ENCODE measurements around the gene DKK1.
"Not testable (repeated sequence)": the region's sequence is repeated elsewhere in the genome, so short reads cannot be mapped to it uniquely, and the experiment has no call there.

DKK1 gene

GRCh38 chr10:52357971-52358370 lies 43.9 kb downstream of the DKK1 start:
- TF ChIP-seq CTCF (IDR thresholded peaks at IDR 0.05; ENCODE audit: control insufficient read depth, extremely low read depth, insufficient read depth) = no peak
- DNase-seq (ENCODE audit: low read depth) = no peak
- H3K4me3 ChIP-seq (ENCODE audit: low read depth, low read length) = no peak overlapping the region

DNA sequence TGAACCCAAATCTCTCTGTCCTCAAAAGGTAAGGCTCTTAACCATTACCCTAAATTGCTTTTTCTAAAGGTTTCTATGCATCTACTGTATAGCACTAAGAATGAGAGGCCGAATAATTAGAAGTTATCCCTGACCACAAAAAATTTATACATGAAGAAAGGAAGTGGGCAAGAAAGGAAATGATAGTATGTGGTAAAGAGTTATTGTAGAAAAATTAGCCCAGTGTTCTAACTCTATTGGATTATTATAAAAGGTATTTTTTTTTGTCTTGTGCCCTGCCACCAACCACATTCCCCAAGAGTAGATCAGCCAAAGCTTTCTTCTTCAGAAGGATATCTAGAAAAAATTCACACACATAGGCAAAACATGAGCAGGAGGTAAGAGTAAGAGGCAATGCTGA lies 45.4 kb downstream of the DKK1 start:
- no peak overlapping the region for H3K4me3 ChIP-seq (ENCODE audit: low read depth, low read length)
- no peak for DNase-seq (ENCODE audit: low read depth)
- TF ChIP-seq CTCF (IDR thresholded peaks at IDR 0.05; ENCODE audit: control insufficient read depth, extremely low read depth, insufficient read depth) = no peak

DNA sequence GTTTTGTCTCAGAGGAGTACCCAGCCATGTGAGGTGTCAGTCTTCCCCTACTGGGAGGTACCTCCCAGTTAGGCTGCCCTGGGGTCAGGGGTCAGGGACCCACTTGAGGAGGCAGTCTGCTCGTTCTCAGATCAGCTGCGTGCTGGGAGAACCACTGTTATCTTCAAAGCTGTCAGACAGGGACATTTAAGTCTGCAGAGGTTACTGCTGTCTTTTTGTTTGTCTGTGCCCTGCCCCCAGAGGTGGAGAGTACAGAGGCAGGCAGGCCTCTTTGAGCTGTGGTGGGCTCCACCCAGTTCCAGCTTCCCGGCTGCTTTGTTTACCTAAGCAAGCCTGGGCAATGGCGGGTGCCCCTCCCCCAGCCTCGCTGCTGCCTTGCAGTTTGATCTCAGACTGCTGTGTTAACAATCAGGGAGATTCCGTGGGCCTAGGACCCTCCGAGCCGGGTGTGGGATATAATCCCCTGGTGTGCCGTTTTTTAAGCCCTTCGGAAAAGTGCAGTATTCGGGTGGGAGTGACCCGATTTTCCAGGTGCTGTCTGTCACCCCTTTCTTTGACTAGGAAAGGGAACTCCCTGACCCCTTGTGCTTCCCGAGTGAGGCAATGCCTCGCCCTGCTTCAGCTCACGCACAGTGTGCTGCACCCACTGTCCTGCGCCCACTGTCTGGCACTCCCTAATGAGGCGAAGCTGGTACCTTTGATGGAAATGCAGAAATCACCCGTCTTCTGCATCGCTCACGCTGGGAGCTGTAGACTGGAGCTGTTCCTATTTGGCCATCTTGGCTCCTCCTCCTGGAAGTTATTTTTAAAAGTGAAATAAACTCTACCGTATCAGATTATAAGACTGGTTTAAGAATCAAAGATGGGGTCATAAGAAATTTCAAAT lies 51.7 kb downstream of the DKK1 start:
- not testable (repeated sequence) for H3K4me3 ChIP-seq (ENCODE audit: low read depth, low read length); DNase-seq (ENCODE audit: low read depth)
